Endothelial cell of umbilical vein (primary cell): Measurements from ENCODE around the gene RANBP3L. TPM values are rescaled to one million over a fixed set of nuclear protein-coding genes. Genes with fewer than 3 reads are reported as not detected.

Experiments
- BruUV-seq: library from RNA; stranded (reverse); fragments of 400-500 nt; replicated peaks from 2 replicates; lab custom pipeline; 2021; lab: Mats Ljungman, UMichigan
- CTCF ChIA-PET: fragments of 300-600, 350-600 bp; sonication (Branson Sonifier 250); formaldehyde crosslinking; loops from one replicate; lab custom pipeline; 2021; ENCODE audit warnings: antibody characterized with exemption, inconsistent platforms; lab: Charles Lee
- POLR2A ChIA-PET: fragments of 300-600, 350-600 bp; sonication (Branson Sonifier 250); formaldehyde crosslinking; loops from one replicate; lab custom pipeline; 2021; ENCODE audit warnings: antibody characterized with exemption, inconsistent platforms; lab: Charles Lee
- DNase-seq: peaks from one replicate; pipeline ENCODE4 v3.0.0-alpha.2; 2011; ENCODE audit warnings: low read depth, low spot score
- FAIRE-seq: peaks from 2 replicates; lab custom pipeline; 2011; peaks lifted over from hg19 to GRCh38; lab: Jason Lieb, UNC
- H2AFZ ChIP-seq: 2 replicates; pipeline ENCODE4 v1.6.0; 2012; ENCODE audit warnings: low read depth, low read length, control low read depth, inconsistent platforms
- H3K27ac ChIP-seq: 2 replicates; pipeline ENCODE4 v1.5.1; 2011; ENCODE audit warnings: low read depth, mild to moderate bottlenecking, control low read depth, low read length, moderate library complexity; ENCODE audit not compliant: insufficient read depth
- H3K27me3 ChIP-seq, 2 experiments: 2 replicates each; pipeline versions ENCODE4 v1.6.0 to v1.6.1; 2011; ENCODE audit warnings: low read length in 2 of 2, mixed read lengths in 1 of 2; ENCODE audit not compliant: control insufficient read depth in 2 of 2, insufficient read depth in 2 of 2
- H3K36me3 ChIP-seq, 2 experiments: 2 replicates in 1 of 2; 3 replicates in 1 of 2; pipeline ENCODE4 v1.5.1; 2011; ENCODE audit warnings: low read length in 2 of 2, mild to moderate bottlenecking in 1 of 2, moderate library complexity in 1 of 2; ENCODE audit not compliant: control insufficient read depth in 2 of 2, insufficient read depth in 2 of 2; ENCODE audit errors: extremely low read depth in 1 of 2
- H3K4me1 ChIP-seq: 3 replicates; pipeline ENCODE4 v1.5.1; 2011; ENCODE audit warnings: mild to moderate bottlenecking, low read length; ENCODE audit not compliant: control insufficient read depth, insufficient read depth; ENCODE audit errors: extremely low read depth
- H3K4me2 ChIP-seq: 2 replicates; pipeline ENCODE4 v1.6.1; 2011; ENCODE audit warnings: low read length, control low read depth, mixed read lengths; ENCODE audit not compliant: insufficient read depth
- H3K4me3 ChIP-seq, 3 experiments: fragments of 200-600 bp in 1 of 3; sonication (generic), shearing (Covaris generic) in 1 of 3; replicated peaks in 1 of 3; 2 replicates each; pipeline ENCODE4 v1.5.1; 2011 to 2016; ENCODE audit warnings: control low read depth in 3 of 3, low read length in 3 of 3, mild to moderate bottlenecking in 2 of 3, inconsistent platforms in 1 of 3, low read depth in 1 of 3, moderate library complexity in 1 of 3; ENCODE audit not compliant: insufficient read depth in 1 of 3
- H3K79me2 ChIP-seq: 2 replicates; pipeline ENCODE4 v1.6.0; 2012; ENCODE audit warnings: low read length, inconsistent platforms; ENCODE audit not compliant: control insufficient read depth, insufficient read depth
- H3K9ac ChIP-seq: replicated peaks from 2 replicates; pipeline ENCODE3; 2011; ENCODE audit warnings: low read length, control low read depth; ENCODE audit not compliant: insufficient read depth; ENCODE audit errors: extremely low read depth
- H3K9me1 ChIP-seq: replicated peaks from 3 replicates; pipeline ENCODE4 v1.6.0; 2011; ENCODE audit warnings: mild to moderate bottlenecking, low read length; ENCODE audit not compliant: control insufficient read depth, insufficient read depth; ENCODE audit errors: extremely low read depth
- H3K9me3 ChIP-seq: replicated peaks from 2 replicates; pipeline ENCODE4 v1.5.1; 2012; ENCODE audit warnings: low read length, inconsistent platforms; ENCODE audit not compliant: control insufficient read depth, insufficient read depth
- H4K20me1 ChIP-seq: replicated peaks from 2 replicates; pipeline ENCODE3; 2011; ENCODE audit warnings: mild to moderate bottlenecking, low read length; ENCODE audit not compliant: control insufficient read depth, insufficient read depth; ENCODE audit errors: extremely low read depth
- EZH2 ChIP-seq: IDR thresholded peaks from 2 replicates; pipeline ENCODE4 v1.6.1; 2012; ENCODE audit warnings: borderline replicate concordance, low read depth, mild to moderate bottlenecking, moderate library complexity, low read length, inconsistent platforms; ENCODE audit not compliant: severe bottlenecking
- FOS ChIP-seq: IDR thresholded peaks from 2 replicates; pipeline ENCODE4 v1.6.1; 2011; ENCODE audit warnings: mild to moderate bottlenecking, low read length, moderate library complexity, borderline replicate concordance; ENCODE audit not compliant: insufficient read depth
- GATA2 ChIP-seq: IDR thresholded peaks from 2 replicates; pipeline ENCODE4 v1.7.0; 2011; ENCODE audit warnings: low read depth, mild to moderate bottlenecking, moderate library complexity, mixed read lengths, low read length; ENCODE audit not compliant: insufficient read length, insufficient read depth
- JUN ChIP-seq: IDR thresholded peaks from 2 replicates; pipeline ENCODE4 v1.6.1; 2011; ENCODE audit warnings: borderline replicate concordance, low read depth; ENCODE audit not compliant: insufficient read length, insufficient read depth
- MYC ChIP-seq: IDR thresholded peaks from one replicate; pipeline ENCODE4 v1.6.1; 2011; ENCODE audit warnings: mild to moderate bottlenecking, low read depth, low read length
- POLR2A ChIP-seq: IDR thresholded peaks from 2 replicates; pipeline ENCODE4 v1.6.1; 2012; ENCODE audit warnings: low read depth, mild to moderate bottlenecking, control low read depth, low read length
- POLR2AphosphoS5 ChIP-seq: IDR thresholded peaks from 2 replicates; pipeline ENCODE4 v1.6.1; 2012; ENCODE audit warnings: low read depth, mild to moderate bottlenecking, control low read depth, low read length, moderate library complexity; ENCODE audit not compliant: insufficient read depth
- dilution Hi-C: fragments of 300-500 bp; cut with MboI; formaldehyde crosslinking; loops from one replicate; pipeline ENCODE4 v1.15.0; 2019; ENCODE audit warnings: low sequenced_read_pairs; ENCODE audit not compliant: extremely low pct_ligation_motif_present
- intact Hi-C: fragments of 100-400 bp; cut with micrococcal nuclease; formaldehyde crosslinking; loops from one replicate; pipeline ENCODE4 v1.10.0; 2022
- polyA plus RNA-seq, 4 experiments: library from polyadenylated mRNA; depleted of rRNA in 3 of 4; stranded (reverse) in 3 of 4; unstranded in 1 of 4; fragments of >200 nt; gene quantifications; 2 replicates each; pipeline versions ENCODE4 v1.2.1 to v1.2.3, GENCODE V29; 2011 to 2012; ENCODE audit warnings: missing spikeins in 1 of 4
- total RNA-seq: library from RNA; stranded (reverse); gene quantifications from 2 replicates; pipeline ENCODE4 v1.2.3, GENCODE V29; 2021
- TF ChIP-seq, protein P1 (sequence below): IDR thresholded peaks from 2 replicates; pipeline ENCODE4 v1.6.1; 2011; ENCODE audit not compliant: insufficient read depth, insufficient read length
- TF ChIP-seq, protein P2 (sequence below), 2 donors: IDR thresholded peaks; 1 replicate in 1 of 2; 2 replicates in 1 of 2; pipeline ENCODE4 v1.5.1; 2011; ENCODE audit warnings: low read length in 2 of 2, mild to moderate bottlenecking in 2 of 2, moderate library complexity in 2 of 2, control low read depth in 1 of 2, inconsistent platforms in 1 of 2, low read depth in 1 of 2; ENCODE audit not compliant: insufficient read depth in 1 of 2; ENCODE audit errors: extremely low read depth in 1 of 2

RANBP3L gene
- total and polyA plus RNA-seq, 2 donors (not counting 3 experiments of a cell fraction or from before 2014, with no cell fraction given): not detected

DNA sequence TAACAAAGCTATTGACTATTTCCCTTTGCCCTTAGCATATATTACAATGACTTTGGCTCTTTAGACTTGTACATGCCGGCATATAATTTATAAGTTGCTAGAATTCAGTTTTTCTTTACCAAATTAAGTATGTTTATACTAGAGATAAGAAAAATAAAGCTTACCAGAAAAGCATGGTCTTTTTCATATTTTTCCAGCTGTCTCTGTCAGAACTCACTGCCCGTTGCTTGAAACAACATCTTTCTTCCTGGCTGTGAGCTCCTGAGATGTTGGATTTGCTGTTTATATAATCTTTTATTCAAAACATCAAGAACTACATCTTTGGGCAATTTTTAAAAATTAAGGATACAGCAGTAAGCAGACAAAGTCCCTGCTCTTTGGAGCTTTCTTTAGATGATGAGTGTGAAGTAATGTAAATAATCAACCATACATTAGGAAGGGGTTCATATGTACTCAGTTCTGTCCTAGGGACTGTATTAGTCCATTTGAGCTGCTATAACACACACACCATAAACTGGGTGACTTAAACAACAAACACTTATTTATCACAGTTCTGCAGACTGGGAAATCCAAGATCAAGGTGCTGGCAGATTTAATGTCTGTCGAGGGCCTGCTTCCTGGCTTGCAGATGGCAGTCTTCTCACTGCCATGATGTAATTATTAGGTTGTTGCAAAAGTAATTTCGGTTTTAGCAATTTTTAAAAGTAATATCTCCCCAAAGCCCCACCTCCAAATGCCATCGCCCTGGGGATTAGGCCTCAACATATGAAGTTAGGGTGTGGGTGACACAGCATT, 45.4 kb upstream of the RANBP3L start:
- H3K9ac ChIP-seq: no peak overlapping the region
- intact Hi-C loops (no loop called here), dilution Hi-C loops (no loop called here)
- BruUV-seq: no TSS peak
- CTCF ChIA-PET: interaction anchor here (1.2 to 2.1 kb wide), 2 partner anchors 12 to 14 kb away, joined by 5 to 6 read pairs; no protein-coding TSS in a partner anchor
- DNase-seq (no peak), FAIRE-seq (no peak)
- no peaks in the 10 kb centered on the region for H3K9me1 ChIP-seq
- H2AFZ ChIP-seq: no peak overlapping the region
- no peaks in the 10 kb centered on the region for H3K79me2 ChIP-seq
- H4K20me1 ChIP-seq: no peaks in the 10 kb centered on the region
- H3K36me3 ChIP-seq: no peaks in the 10 kb centered on the region
- no peak overlapping the region for H3K27ac ChIP-seq
- POLR2A ChIA-PET: no interaction called here
- H3K9me3 ChIP-seq: no peaks in the 10 kb centered on the region
- H3K4me2 ChIP-seq: no peak overlapping the region
- no peak for TF ChIP-seq POLR2AphosphoS5
- no peak for TF ChIP-seq POLR2A
- TF ChIP-seq EZH2: no peak
- TF ChIP-seq, protein P1, sequence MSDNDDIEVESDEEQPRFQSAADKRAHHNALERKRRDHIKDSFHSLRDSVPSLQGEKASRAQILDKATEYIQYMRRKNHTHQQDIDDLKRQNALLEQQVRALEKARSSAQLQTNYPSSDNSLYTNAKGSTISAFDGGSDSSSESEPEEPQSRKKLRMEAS: no peak
- TF ChIP-seq, protein P2, sequence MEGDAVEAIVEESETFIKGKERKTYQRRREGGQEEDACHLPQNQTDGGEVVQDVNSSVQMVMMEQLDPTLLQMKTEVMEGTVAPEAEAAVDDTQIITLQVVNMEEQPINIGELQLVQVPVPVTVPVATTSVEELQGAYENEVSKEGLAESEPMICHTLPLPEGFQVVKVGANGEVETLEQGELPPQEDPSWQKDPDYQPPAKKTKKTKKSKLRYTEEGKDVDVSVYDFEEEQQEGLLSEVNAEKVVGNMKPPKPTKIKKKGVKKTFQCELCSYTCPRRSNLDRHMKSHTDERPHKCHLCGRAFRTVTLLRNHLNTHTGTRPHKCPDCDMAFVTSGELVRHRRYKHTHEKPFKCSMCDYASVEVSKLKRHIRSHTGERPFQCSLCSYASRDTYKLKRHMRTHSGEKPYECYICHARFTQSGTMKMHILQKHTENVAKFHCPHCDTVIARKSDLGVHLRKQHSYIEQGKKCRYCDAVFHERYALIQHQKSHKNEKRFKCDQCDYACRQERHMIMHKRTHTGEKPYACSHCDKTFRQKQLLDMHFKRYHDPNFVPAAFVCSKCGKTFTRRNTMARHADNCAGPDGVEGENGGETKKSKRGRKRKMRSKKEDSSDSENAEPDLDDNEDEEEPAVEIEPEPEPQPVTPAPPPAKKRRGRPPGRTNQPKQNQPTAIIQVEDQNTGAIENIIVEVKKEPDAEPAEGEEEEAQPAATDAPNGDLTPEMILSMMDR (IDR thresholded peaks at IDR 0.05; ENCODE audit: extremely low read depth in 1 of 2, insufficient read depth in 1 of 2, low read depth in 1 of 2, low read length in 2 of 2): no peak
- TF ChIP-seq FOS: no peak
- TF ChIP-seq GATA2: no peak
- TF ChIP-seq JUN: no peak
- TF ChIP-seq MYC: no peak
- H3K4me1 ChIP-seq: no peaks in the 10 kb centered on the region
- no peaks in the 10 kb centered on the region for H3K27me3 ChIP-seq
- H3K4me3 ChIP-seq: no peak overlapping the region
